ENCODE results near the gene STPG2.
"Not testable (repeated sequence)": the region's sequence is repeated elsewhere in the genome, so short reads cannot be mapped to it uniquely, and the experiment has no call there.

STPG2 gene

DNA sequence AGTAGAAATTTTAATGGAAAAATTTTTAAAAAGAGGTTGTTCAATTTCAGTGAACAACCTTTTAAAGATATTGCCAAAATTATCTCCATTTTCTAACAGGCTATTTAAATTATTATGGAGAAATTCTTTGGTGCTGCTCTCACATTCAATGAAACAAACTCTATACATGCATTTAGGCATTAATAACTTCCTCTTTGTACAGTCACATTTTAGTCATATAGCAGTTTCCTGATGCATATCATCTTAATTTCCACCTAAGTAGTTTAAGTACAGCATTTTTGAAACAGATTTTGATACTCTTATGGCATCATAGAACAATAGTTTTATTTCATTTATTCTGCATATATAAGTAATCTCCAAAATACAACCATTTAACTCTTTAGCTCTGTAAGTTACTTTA, 500.1 kb downstream of the STPG2 start:
- H3K4me3 ChIP-seq (ENCODE audit: low read depth, low read length): no peak overlapping the region
- TF ChIP-seq, protein P1, sequence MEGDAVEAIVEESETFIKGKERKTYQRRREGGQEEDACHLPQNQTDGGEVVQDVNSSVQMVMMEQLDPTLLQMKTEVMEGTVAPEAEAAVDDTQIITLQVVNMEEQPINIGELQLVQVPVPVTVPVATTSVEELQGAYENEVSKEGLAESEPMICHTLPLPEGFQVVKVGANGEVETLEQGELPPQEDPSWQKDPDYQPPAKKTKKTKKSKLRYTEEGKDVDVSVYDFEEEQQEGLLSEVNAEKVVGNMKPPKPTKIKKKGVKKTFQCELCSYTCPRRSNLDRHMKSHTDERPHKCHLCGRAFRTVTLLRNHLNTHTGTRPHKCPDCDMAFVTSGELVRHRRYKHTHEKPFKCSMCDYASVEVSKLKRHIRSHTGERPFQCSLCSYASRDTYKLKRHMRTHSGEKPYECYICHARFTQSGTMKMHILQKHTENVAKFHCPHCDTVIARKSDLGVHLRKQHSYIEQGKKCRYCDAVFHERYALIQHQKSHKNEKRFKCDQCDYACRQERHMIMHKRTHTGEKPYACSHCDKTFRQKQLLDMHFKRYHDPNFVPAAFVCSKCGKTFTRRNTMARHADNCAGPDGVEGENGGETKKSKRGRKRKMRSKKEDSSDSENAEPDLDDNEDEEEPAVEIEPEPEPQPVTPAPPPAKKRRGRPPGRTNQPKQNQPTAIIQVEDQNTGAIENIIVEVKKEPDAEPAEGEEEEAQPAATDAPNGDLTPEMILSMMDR (IDR thresholded peaks at IDR 0.05; ENCODE audit: control insufficient read depth, extremely low read depth, insufficient read depth): no peak
- no peak for DNase-seq (ENCODE audit: low read depth)

DNA sequence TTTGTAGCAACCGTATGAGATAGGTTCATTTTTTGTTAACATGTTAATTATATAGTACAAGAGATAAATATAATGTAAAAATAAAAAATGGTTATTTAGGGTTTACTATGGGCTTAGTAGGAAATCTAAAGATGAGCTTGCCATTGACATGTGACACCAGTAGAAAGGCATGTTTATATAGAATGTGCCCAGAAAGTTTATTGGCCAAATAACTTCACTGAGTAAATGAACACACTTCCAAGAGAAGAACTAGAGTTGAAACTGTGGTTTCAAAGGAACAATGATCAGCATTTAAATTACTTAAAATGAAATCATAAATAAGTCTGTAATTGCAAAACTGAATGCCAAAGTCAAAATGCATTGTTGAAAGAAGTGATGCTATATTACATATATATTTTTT, 503.3 kb downstream of the STPG2 start:
- TF ChIP-seq, protein P1 (IDR thresholded peaks at IDR 0.05; ENCODE audit: control insufficient read depth, extremely low read depth, insufficient read depth): no peak
- peak; percentile 69 for DNase-seq (ENCODE audit: low read depth)
- H3K4me3 ChIP-seq (ENCODE audit: low read depth, low read length): no peak overlapping the region

DNA sequence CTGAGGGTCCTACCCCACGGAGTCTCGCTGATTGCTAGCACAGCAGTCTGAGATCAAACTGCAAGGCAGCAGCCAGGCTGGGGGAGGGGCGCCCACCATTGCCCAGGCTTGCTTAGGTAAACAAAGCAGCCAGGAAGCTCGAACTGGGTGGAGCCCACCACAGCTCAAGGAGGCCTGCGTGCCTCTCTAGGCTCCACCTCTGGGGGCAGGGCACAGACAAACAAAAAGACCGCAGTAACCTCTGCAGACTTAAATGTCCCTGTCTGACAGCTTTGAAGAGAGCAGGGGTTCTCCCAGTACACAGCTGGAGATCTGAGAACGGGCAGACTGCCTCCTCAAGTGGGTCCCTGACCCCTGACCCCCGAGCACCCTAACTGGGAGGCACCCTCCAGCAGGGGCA, 509.4 kb downstream of the STPG2 start:
- not testable (repeated sequence) for H3K4me3 ChIP-seq (ENCODE audit: low read depth, low read length); DNase-seq (ENCODE audit: low read depth)

DNA sequence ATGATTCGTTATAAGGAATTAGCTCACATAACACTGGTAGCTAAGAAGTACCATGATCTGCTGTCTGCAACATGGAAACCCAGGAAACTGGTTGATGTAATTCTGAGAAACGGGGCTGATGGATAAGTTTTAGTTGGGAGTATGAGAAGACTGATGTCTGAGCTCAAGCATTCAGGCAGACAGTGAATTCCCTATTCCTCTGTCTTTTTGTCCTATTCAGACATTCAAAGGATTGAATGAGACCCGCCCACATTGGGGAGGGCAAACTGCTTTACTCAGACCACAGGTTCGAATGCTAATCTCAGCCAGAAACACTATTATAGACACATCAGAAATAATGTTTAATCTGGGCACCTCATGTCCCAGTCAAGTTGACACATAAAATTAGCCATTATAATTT, 515.5 kb downstream of the STPG2 start:
- no peak for DNase-seq (ENCODE audit: low read depth)
- TF ChIP-seq, protein P1 (IDR thresholded peaks at IDR 0.05; ENCODE audit: control insufficient read depth, extremely low read depth, insufficient read depth): no peak
- no peak overlapping the region for H3K4me3 ChIP-seq (ENCODE audit: low read depth, low read length)

DNA sequence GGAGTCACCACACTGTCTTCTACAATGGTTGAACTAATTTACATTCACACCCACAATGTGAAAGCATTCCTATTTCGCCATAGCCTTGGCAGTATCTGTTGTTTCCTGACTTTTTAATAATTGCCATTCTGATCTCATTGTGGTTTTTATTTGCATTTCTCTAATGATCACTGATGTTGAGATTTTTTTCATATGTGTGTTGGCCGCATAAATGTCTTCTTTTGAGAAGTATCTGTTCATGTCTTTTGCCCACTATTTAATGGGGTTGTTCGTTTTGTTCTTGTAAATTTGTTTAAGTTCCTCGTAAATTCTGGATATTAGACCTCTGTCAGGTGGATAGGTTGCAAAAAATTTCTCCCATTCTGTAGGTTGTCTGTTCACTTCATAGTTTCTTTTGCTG, 519.1 kb downstream of the STPG2 start:
- no peak overlapping the region for H3K4me3 ChIP-seq (ENCODE audit: low read depth, low read length)
- peak; percentile 87 for DNase-seq (ENCODE audit: low read depth)
- TF ChIP-seq, protein P1 (IDR thresholded peaks at IDR 0.05; ENCODE audit: control insufficient read depth, extremely low read depth, insufficient read depth): no peak

DNA sequence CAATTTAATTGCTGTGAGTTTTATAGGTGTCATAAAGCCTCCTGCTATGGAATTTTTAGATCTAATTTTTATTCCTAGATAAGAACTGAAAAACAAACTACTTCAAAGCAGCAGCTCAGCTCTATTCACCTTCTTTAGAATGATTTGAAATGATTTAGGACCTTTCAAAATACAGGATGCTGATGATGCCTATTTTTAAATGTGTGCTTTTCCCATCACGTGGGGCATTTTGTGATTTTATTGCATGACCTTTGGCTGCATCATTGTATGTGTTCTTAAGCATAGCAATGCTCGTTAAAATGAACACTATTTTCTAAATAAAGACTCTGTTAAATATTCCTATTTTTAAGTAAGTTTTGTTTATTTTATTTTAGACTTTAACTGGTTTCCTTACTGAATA, 537.3 kb downstream of the STPG2 start:
- no peak for DNase-seq (ENCODE audit: low read depth)
- TF ChIP-seq, protein P1 (IDR thresholded peaks at IDR 0.05; ENCODE audit: control insufficient read depth, extremely low read depth, insufficient read depth): no peak
- H3K4me3 ChIP-seq (ENCODE audit: low read depth, low read length): no peak overlapping the region

DNA sequence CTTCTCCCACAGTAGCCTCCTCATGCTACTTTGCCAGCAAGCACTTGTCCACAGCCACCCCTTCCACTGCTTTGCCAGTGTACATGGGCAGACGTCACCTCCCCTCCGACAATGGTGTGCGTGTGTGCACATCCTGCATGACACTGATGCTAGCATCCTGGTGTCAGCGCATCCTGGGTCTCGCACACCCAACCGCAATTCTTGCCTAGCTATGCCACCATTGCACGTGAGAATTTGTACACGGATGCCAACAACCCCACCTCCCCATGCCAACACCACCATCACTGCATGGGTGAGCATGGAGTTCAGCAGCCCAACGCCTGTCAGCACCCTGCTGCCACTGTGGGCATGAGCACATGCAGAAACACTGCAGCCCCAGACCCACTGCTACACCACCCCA, 550.0 kb downstream of the STPG2 start:
- no peak overlapping the region for H3K4me3 ChIP-seq (ENCODE audit: low read depth, low read length)
- TF ChIP-seq, protein P1 (IDR thresholded peaks at IDR 0.05; ENCODE audit: control insufficient read depth, extremely low read depth, insufficient read depth): no peak
- DNase-seq (ENCODE audit: low read depth): no peak

DNA sequence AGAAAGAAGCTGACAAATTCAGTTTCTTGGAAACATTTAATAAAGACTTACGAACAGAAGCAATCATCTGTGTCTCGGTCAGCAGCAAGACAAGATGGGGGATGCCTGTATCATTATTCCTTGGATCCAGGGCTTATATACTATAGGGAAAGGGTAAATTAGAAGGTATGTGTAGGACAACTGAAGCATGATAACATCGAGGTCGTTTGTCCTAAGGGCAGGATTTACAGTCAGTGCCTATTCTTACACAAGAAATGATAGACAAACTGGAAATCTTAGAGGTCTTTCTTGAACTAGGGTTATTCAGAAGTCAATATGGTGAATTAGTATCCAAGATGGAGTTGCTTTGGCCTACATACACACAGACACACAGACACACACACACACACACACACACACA, 553.0 kb downstream of the STPG2 start:
- no peak overlapping the region for H3K4me3 ChIP-seq (ENCODE audit: low read depth, low read length)
- TF ChIP-seq, protein P1 (IDR thresholded peaks at IDR 0.05; ENCODE audit: control insufficient read depth, extremely low read depth, insufficient read depth): no peak
- no peak for DNase-seq (ENCODE audit: low read depth)

Measured in LNCaP clone FGC (cell line).